ENCODE results near the gene ERF. TPM values are rescaled to one million over a fixed set of nuclear protein-coding genes. Genes with fewer than 3 reads are reported as not detected.
A peak's percentile ranks its signal among the peaks of the same experiment; 100 is the strongest.

The ERF gene
- total RNA-seq, 6 experiments from 2014 or later, result 15.4 to 35.7 (median 30.5) TPM

GRCh38 chr19:42297039-42297438 lies 42.1 kb upstream of the ERF start:
- H3K36me3 ChIP-seq, result peaks cover 0 to 19% (median 5%) of the 10 kb centered on the region in 4 donors
- no peak overlapping the region for H3K4me3 ChIP-seq
- H3K4me1 ChIP-seq, result peaks cover 0 to 9% (median 0%) of the 10 kb centered on the region in 4 donors
- intact Hi-C loops (cut with DNase I), result loop anchor here in 1 of 2 donors (10.0 kb wide), 1 partner anchor 52 kb away; the partner anchor contains the start of gene GSK3A
- no peak for TF ChIP-seq CTCF (IDR thresholded peaks at IDR 0.05)
- TF ChIP-seq POLR2A (IDR thresholded peaks at IDR 0.05), result no peak
- no peak overlapping the region for H3K27ac ChIP-seq
- WGBS (ENCODE audit: insufficient coverage, low coverage, low lambda C conversion rate, missing lambda C conversion rate), result 94% methylated on average over 2 of the region's 15 CpGs
- ATAC-seq (no peak), DNase-seq (no peak)
- no peaks in the 10 kb centered on the region for H3K9me3 ChIP-seq
- H3K27me3 ChIP-seq, result no peaks in the 10 kb centered on the region

- TF ChIP-seq CTCF (IDR thresholded peaks at IDR 0.05) (peak; percentile 82 to 93 (median 90)), POLR2A (IDR thresholded peaks at IDR 0.05) (no peak)
- H3K4me3 ChIP-seq, result no peak overlapping the region
- H3K4me1 ChIP-seq, result peaks cover 0 to 9% (median 0%) of the 10 kb centered on the region in 4 donors
- no peak overlapping the region for H3K27ac ChIP-seq
- peaks cover 0 to 26% (median 11%) of the 10 kb centered on the region in 4 donors for H3K36me3 ChIP-seq
- H3K27me3 ChIP-seq, result no peaks in the 10 kb centered on the region
- intact Hi-C loops (cut with DNase I), result loop anchor here in 1 of 2 donors (10.0 kb wide), 1 partner anchor 51 kb away; the partner anchor contains the start of gene GSK3A
- no peaks in the 10 kb centered on the region for H3K9me3 ChIP-seq
- DNase-seq (peak; percentile 79 to 84 (median 82)), ATAC-seq (peak; percentile 77 to 85 (median 80))
- 100% methylated on average over 1 of the region's 6 CpGs for WGBS (ENCODE audit: insufficient coverage, low coverage, low lambda C conversion rate, missing lambda C conversion rate)
These were observed 41.0 kb upstream of the ERF start for GRCh38 chr19:42295831-42296525.

GRCh38 chr19:42295342-42295741 lies 40.4 kb upstream of the ERF start:
- H3K9me3 ChIP-seq, result no peaks in the 10 kb centered on the region
- H3K4me1 ChIP-seq, result peaks cover 0 to 9% (median 0%) of the 10 kb centered on the region in 4 donors
- WGBS (ENCODE audit: insufficient coverage, low coverage, low lambda C conversion rate, missing lambda C conversion rate), result no CpG with 5 or more reads among the region's 5 CpGs
- H3K36me3 ChIP-seq, result peaks cover 0 to 32% (median 15%) of the 10 kb centered on the region in 4 donors
- no peak for ATAC-seq
- no peak overlapping the region for H3K4me3 ChIP-seq
- H3K27me3 ChIP-seq, result no peaks in the 10 kb centered on the region
- no peak overlapping the region for H3K27ac ChIP-seq
- TF ChIP-seq CTCF (IDR thresholded peaks at IDR 0.05) (no peak), POLR2A (IDR thresholded peaks at IDR 0.05) (no peak)
- intact Hi-C loops (cut with DNase I), result loop anchor here in 1 of 2 donors (10.0 kb wide), 1 partner anchor 51 kb away; the partner anchor contains the start of gene GSK3A
- DNase-seq, result peak in 1 of 3 donors; percentile 19

GRCh38 chr19:42294471-42295137 lies 39.7 kb upstream of the ERF start:
- intact Hi-C loops (cut with DNase I), result loop anchor here in 1 of 2 donors (10.0 kb wide), 1 partner anchor 50 kb away; the partner anchor contains the start of gene GSK3A
- 88% methylated on average over 15 of the region's 24 CpGs for WGBS (ENCODE audit: insufficient coverage, low coverage, low lambda C conversion rate, missing lambda C conversion rate)
- Histone ChIP-seq H3K27ac (no peak overlapping the region), H3K27me3 (no peaks in the 10 kb centered on the region), H3K4me1 (peaks cover 0 to 9% (median 0%) of the 10 kb centered on the region in 4 donors), H3K36me3 (peaks cover 0 to 39% (median 19%) of the 10 kb centered on the region in 4 donors), H3K4me3 (no peak overlapping the region), H3K9me3 (no peaks in the 10 kb centered on the region)
- TF ChIP-seq CTCF (IDR thresholded peaks at IDR 0.05) (no peak), POLR2A (IDR thresholded peaks at IDR 0.05) (no peak)
- DNase-seq, result peak in 2 of 3 donors; percentile 28 to 36
- ATAC-seq, result no peak

Data from right lobe of liver (tissue), 6 donors.